HG03025 (cell line): ENCODE results near the gene FUBP3.
"Not testable (repeated sequence)": the region's sequence is repeated elsewhere in the genome, so short reads cannot be mapped to it uniquely, and the experiment has no call there.

Experiments
- ATAC-seq: cut with Tn5 transposase; IDR thresholded peaks from one replicate; pipeline ENCODE4 v1.9.1; 2021; ENCODE audit warnings: mild to moderate bottlenecking, moderate library complexity; ENCODE audit not compliant: unreplicated experiment, low FRiP score

The FUBP3 gene

DNA sequence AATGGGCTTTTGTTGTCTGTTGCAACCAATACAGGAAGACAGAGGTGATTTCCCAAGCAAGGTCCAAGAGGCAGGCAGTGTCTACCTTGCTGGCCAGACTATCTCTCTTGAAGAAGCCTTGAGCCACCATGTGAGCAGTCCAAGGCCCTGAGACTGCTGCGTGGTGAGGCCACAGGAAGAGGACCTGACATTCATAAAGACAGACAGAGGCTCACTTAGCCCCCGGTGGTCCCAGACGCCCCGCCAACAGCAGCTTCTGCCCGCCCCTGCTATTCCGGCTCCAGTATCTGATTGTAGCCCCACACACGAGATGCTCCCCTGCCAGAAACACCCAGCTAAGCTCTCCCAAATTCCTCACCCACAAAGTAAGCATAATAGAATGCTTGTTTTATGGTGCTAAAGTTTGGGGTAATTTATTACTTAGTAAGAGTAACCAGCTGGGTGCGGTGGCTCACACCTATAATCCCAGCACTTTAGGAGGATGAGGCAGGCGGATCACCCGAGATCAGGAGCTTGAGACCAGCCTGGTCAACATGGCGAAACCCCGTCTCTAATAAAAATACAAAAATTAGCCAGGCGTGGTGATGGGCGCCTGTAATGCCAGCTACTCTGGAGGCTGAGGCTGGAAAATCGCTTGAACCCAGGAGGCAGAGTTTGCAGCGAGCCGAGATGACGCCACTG, 22.8 kb upstream of the FUBP3 start:
- ATAC-seq, result no peak

- no peak for ATAC-seq
These were observed 22.3 kb upstream of the FUBP3 start for GRCh38 chr9:130557077-130557468.

DNA sequence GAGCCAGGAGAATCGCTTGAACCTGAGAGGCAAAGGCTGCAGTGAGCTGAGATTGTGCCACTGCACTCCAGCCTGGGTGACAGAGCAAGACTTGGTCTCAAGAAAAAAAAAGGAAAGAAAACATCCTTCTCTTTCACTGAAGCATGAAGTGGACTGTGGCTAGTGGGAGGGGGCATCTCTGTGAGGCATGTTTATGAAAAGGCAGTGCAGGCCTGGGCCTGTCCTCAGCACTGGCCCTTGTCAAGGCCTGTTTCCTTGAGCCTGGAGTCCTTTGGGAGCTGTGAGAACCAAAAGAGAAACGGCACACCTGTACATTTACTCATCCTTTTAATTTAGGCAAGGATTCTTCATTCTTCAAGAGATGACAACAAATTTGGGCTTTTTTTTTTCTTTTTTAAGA, 18.3 kb upstream of the FUBP3 start:
- ATAC-seq, result no peak

DNA sequence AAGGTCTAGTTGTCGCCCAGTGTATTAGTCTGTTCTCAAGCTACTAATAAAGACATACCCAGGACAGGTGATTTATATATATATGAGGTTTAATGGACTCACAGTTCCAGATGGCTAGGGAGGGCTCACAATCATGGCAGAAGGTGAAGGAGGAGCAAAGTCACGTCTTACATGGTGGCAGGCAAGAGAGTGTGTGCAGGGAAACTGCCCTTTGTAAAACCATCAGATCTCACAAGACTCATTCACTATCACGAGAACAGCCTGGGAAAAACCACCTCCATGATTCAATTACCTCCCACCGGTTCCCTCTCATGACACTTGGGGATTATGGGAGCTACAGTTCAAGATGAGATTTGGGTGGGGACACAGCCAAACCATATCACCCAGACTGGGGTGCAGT, 16.9 kb upstream of the FUBP3 start:
- ATAC-seq, result not testable (repeated sequence)

DNA sequence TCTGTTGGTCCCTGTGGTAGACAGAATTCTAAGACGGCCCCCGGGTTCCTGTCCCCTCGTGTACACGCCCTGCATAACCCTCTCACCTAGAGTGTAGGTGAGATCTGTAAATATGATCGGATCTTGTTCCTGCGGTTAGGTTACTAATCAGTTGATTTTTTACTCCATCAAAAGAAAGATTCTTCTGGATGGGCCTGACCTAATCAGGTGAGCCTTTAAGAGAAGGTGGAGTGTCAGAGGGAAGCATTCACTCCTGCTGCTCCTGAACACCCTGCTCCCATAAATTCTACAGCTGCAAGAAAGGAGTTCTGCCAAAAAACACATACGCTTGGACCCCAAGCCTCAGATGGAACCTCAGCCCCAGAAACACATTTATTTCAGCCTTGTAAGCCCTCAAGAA, 15.6 kb upstream of the FUBP3 start:
- ATAC-seq, result no peak

- no peak for ATAC-seq
These were observed 13.6 kb upstream of the FUBP3 start for GRCh38 chr9:130565792-130566191.

- no peak for ATAC-seq
These were observed 9.2 kb upstream of the FUBP3 start for GRCh38 chr9:130570208-130570607.

DNA sequence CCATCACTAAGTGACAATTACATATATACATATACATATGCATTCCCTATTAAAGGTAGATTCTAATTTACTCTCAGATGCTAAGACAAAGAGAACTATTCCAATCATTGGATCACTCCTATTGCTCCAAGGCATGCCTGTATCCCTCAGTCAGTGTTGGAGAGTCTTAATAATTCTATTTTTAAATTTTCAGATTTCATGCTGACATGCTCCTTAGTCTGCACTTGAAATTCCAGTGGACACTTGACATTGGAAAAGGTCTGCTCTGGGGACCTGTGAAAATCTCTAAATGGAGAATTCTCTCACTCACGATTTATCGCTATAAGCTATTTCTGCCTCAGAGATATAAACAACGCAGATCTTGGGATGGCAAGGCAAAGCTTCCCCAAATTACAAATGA, 3.9 kb upstream of the FUBP3 start:
- no peak for ATAC-seq

- no peak for ATAC-seq
These were observed 3.2 kb upstream of the FUBP3 start for GRCh38 chr9:130576176-130576575.

GRCh38 chr9:130579738-130580463, 524 bp downstream of the FUBP3 start:
- peak; percentile 22 for ATAC-seq

- no peak for ATAC-seq
These were observed 2.4 kb downstream of the FUBP3 start for GRCh38 chr9:130581766-130582165.

DNA sequence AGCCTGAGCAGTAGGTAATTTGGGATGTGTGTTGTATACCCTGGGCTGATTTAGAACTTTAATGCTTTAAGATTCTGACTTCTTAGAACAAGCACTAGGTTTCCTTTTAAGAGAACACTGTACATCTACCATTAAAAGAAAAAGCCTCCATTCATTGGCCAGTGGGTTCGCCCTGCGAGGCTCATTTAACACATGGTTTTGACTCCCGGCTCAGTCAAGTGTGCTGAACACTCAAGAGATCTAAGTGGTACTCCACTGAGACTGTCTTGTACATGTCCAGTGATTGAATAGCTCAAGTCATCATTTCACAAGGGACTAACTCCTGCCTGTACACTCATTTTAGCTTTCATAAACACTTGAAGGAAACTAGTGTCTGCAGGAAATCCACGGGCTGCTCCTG, 3.9 kb downstream of the FUBP3 start:
- ATAC-seq, result no peak

DNA sequence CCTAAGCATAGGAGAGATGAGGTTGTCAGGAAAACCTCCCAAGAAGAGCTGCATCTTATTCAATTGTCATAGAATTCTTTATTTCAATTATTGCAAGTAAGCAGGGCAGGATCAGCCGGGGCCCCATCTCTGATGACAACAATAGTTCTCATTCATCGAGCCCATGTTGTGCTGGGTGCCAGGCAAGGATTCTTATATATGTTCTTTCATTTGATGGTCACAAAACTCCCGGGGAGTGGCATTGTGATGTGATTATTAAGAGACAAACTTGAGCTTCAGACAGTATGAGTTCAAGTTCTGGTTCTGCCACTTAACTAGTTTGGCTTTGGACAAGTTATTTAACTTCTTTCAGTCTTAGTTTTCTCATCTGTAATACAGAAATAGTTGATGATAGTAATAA, 8.5 kb downstream of the FUBP3 start:
- no peak for ATAC-seq

- ATAC-seq, result no peak
These were observed 9.0 kb downstream of the FUBP3 start for GRCh38 chr9:130588416-130588815.

- ATAC-seq, result no peak
These were observed 10.4 kb downstream of the FUBP3 start for GRCh38 chr9:130589754-130590153.

DNA sequence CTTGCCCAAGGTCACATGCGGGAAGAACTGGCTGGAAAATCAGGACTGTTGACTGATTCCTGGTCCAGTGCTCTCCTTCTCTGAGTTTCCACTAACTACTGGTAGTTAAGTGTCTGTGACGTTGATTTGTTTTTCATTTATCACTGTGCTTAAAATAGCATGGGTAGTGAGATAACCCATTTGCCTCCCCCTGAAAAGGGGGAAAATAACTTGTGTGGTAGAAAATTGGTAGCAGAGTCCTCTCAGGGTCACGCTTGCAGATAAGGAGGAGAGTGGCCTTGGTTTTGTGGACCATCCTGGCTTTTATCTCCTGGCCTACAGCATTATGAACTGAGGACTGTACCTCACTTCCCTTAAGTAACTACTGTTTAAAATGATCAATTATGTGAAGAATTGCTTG, 10.9 kb downstream of the FUBP3 start:
- no peak for ATAC-seq

- no peak for ATAC-seq
These were observed 13.6 kb downstream of the FUBP3 start for GRCh38 chr9:130593020-130593419.

GRCh38 chr9:130597228-130597627, 17.9 kb downstream of the FUBP3 start:
- no peak for ATAC-seq

DNA sequence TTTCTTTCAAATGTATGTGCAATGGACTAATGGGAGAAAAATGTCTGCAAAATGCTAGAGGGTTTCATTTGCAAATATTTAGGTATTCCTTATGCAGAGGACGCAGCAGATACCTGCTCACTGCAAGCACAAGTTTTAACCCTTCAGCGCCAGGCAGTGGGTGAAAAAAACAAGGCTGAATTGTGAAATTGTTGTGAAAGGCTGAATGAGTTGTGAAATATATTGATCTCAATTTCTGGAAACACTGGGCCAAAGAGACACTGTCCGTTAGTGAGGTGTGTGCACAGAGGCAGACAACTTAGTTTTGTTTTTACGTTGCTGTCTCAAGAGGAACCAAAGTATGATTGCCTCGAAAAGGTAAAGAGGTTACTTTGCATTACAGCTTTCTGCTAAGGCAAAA, 18.8 kb downstream of the FUBP3 start:
- no peak for ATAC-seq

- ATAC-seq, result no peak
These were observed 20.2 kb downstream of the FUBP3 start for GRCh38 chr9:130599625-130600024.

- ATAC-seq, result no peak
These were observed 21.7 kb downstream of the FUBP3 start for GRCh38 chr9:130601100-130601499.

DNA sequence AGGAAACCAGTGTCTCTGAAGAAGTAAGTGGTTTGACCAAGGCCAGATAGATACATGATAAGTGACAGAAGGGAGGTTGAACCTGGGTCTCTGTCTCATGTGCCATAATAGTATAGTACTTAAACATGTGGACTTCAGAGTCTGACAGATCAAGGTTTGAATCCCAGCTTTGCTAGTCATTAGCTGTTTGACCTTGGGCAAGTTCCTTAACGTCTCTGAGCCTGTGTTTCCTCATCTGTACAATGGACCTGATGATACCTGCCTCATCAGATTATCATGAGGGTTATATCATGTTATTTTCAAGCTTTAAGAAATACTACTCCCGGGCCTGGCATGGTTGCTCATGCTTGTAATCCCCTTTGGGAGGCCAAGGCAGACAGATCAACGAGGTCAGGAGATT, 24.9 kb downstream of the FUBP3 start:
- ATAC-seq, result no peak
